OCI-LY1 (cell line): ENCODE data around the gene CNTN1.

Source experiments
- EZH2 ChIP-seq: fragments of 200-600 bp; sonication (generic), shearing (Covaris generic); IDR thresholded peaks from 2 replicates; pipeline ENCODE4 v1.8.0; 2017; ENCODE audit warnings: borderline replicate concordance, mixed run types, mild to moderate bottlenecking, antibody characterized with exemption, low read length, moderate library complexity, mixed read lengths
- TF ChIP-seq, protein P1 (sequence below): fragments of 200-600 bp; sonication (generic), shearing (Covaris generic); IDR thresholded peaks from 2 replicates; pipeline ENCODE4 v1.5.1; 2017; ENCODE audit warnings: mild to moderate bottlenecking, antibody characterized with exemption, low read length, moderate library complexity, mixed read lengths

DNA sequence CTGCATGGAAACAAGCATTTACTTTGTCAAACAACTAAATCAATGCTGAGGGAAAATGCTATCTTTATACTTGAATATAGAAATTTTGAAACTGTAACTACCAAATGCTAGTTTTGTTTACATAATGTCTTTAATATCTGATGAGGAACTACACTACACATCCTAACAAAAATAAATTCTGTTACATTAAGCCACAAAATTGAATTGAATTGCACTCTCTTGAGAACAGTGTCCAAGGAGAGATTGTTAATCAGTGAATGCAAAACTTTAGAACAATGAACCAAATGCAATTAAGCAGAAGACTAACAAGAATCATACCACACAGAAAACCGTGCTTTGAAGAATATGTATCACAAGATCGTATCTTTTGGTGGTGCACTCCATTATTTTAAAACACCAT is 141.6 kb downstream of the CNTN1 start:
- TF ChIP-seq, protein P1, sequence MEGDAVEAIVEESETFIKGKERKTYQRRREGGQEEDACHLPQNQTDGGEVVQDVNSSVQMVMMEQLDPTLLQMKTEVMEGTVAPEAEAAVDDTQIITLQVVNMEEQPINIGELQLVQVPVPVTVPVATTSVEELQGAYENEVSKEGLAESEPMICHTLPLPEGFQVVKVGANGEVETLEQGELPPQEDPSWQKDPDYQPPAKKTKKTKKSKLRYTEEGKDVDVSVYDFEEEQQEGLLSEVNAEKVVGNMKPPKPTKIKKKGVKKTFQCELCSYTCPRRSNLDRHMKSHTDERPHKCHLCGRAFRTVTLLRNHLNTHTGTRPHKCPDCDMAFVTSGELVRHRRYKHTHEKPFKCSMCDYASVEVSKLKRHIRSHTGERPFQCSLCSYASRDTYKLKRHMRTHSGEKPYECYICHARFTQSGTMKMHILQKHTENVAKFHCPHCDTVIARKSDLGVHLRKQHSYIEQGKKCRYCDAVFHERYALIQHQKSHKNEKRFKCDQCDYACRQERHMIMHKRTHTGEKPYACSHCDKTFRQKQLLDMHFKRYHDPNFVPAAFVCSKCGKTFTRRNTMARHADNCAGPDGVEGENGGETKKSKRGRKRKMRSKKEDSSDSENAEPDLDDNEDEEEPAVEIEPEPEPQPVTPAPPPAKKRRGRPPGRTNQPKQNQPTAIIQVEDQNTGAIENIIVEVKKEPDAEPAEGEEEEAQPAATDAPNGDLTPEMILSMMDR = no peak
- TF ChIP-seq EZH2 = no peak
